ENCODE data around the gene PIGR.
A peak's percentile ranks its signal among the peaks of the same experiment; 100 is the strongest.
"Not testable (repeated sequence)": the region's sequence is repeated elsewhere in the genome, so short reads cannot be mapped to it uniquely, and the experiment has no call there.

Gene PIGR

GRCh38 chr1:206930210-206930798 is 16.0 kb downstream of the PIGR start:
- no peak for DNase-seq

DNA sequence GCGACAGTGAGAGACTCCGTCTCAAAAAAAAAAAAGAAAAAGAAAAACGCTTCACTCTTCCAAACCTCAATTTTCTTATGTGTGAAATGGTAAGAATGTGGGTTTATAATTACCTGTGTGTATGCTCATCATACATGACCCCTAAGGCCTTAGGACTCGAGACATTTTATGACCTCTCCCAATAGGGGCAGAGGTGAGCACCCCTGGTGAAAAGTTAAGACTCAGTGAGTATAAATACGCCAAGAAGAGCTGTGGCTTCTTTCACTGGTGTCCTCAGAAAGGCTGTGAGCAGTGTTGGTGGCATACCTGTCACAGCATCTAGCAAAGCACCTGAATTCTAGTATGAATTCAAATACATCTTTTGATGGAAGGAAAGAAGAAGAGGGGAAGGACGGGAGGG is 16.7 kb downstream of the PIGR start:
- no peak for DNase-seq

- no peak for DNase-seq
Measured at GRCh38 chr1:206926286-206926685, 20.0 kb downstream of the PIGR start.

- DNase-seq, result no peak
Measured at GRCh38 chr1:206925106-206925736, 21.0 kb downstream of the PIGR start.

GRCh38 chr1:206924592-206925105 is 21.6 kb downstream of the PIGR start:
- DNase-seq, result no peak

GRCh38 chr1:206923961-206924557 is 22.2 kb downstream of the PIGR start:
- DNase-seq, result not testable (repeated sequence)

DNA sequence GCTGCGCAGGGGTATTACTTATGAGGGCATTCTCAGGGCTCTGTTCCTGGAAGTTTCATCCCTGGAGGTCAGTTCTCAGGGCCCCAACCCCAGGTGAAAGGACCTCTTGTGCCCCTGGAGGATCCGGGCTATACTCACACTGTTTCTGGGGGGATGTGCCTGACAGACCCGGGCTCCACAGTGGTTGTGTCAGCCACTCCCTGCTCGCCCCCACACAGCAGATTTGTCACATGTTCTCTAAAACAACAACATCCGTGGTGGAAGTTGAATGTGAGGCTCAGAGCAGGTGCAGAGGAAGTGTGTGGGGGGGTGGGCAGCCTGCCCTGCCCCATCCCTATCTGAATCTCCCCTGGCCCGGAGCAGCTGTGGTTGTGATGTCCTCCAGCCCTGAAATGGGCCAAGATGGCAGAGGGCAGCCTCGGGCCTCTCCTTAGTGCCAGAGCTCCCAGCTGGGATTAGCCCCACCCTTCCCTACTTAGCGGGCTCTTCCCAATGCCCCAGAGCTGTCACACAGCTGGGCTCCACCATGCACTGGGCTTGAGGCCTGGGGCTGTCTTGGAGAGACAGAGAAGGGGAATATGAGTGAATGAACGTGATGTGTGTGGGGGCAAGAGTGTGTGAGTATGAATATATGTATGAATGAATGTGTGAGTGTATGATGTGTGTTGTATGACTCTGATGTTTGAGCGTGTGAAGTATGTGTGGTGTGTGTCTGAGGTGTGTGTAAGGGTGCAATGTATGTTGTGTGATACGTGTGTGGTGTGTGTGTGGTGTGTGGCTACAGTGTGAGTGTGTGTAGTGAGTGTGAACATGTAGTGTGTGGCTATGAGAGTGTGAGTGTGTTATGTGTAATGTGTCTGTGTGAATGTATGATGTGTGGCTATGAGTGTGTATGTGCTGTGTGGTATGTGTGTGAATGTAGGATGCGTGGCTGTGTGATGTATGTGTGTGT is 23.0 kb downstream of the PIGR start:
- DNase-seq, result no peak

GRCh38 chr1:206922524-206922923 is 23.7 kb downstream of the PIGR start:
- no peak for DNase-seq

DNA sequence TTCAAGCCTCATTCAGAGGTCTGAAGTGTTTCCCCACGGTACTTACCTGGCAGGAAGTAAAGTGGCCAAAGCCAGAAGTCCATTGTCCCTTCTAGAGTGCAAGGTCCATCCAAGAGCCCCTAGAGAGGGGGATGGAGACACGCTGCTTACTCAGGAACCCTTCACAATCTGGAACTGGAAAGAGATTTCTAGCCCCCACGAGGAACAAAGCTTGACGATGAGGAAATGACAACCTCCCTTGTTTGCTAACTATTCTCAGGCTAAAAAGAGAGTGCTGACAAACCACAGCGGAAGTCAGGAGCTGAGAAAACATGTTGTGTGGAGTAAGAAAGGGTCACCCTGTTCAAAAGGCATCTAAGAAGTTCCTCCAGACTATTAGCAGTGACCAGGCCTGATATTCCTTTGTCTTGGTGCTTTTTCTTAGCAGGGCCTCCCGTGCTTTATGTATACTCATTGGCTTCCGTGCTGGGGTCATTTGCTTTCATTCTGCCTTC is 24.4 kb downstream of the PIGR start, which contains the start of gene FCMR:
TSS of gene FCMR (minus strand) at position 170 of the 494 bp plus-strand sequence. CDS start at position 83, 87 bp downstream.
- no peak for DNase-seq

DNA sequence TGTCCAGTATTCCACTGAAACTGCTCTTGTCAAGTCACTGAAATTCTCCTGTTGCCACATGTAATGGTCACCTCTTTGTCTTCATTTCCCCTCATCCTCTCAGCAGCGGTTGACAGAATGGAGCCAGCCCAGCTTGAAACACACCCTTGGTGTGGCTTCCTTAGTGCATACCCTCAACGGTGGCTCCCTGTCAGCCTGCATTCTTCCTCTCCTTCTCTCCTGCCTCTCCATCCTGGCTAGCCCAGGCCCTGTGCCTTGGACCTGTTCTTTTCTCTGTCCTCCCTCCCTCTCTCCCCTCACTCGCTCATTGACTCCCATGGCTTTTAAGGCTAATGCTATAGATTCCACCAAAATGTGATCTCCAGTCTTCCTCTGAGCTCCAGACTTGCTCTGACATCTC is 28.2 kb downstream of the PIGR start:
- DNase-seq, result no peak

- DNase-seq, result no peak
Measured at GRCh38 chr1:206916000-206916709, 30.1 kb downstream of the PIGR start.

DNA sequence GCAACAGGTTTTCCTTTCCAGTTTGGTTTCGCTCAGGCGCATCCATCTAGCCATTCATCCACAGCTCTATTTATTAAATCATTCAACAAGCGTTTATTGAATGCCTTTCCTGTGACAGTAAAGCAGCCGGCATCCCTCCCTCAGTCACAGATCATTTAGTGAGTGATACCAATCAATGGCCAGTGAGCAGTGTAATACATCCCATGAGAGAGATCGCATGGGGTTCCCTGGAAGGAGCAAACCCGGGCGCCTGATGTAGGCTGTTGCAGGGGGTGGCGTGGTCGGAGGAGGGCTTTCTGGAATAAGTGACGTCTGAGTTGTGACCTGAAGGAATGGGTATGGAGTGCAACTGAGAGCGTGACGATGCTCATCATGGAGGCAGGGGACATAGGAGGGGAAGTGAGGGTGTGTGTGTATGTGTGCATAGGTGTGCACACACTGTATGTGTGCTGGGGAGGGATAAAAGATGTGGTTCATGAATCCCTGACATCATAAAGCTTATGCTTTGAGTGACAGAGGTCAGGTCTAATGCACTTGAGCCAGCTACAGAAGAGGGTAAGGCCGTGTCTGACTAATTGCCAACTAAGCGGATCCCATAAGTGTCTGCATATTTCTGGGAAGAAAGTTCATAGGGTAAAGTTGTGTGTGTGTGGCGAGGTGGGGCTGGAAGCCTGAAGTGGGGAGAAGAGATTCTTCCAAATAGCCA is 31.1 kb downstream of the PIGR start:
- no peak for DNase-seq

- no peak for DNase-seq
Measured at GRCh38 chr1:206913766-206914537, 32.3 kb downstream of the PIGR start.

DNA sequence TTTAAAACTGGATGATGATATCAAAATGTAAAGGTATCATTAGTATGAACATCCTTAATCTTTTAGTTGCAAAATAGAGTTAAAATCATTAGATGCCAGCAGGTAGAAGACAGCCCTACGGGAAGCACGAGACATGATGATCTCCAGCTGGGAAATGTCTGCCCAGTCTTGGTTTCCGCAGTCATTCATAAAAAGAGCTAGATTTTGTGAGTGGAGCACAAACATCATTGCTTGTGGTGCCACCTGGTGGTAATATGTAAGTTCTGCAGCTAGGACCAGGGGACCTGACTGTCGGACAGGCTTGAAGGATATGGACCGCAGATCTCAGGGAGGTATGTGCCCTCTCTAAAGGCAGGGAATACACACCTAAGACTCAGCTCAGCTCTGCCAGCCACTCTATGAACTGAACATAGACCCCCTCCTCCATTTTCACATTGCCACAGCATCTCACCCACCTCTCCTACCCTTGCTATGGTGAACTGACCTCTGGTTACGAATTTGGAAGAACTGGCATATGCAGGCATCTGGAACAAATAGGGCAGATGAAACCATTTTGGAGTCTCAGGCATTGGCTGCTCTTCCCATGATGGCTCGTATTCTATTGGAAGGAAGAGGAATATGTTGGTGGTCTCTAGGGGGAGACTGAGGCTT is 33.7 kb downstream of the PIGR start:
- peak; percentile 59 for DNase-seq

- DNase-seq, result no peak
Measured at GRCh38 chr1:206911064-206911663, 35.1 kb downstream of the PIGR start.

DNA sequence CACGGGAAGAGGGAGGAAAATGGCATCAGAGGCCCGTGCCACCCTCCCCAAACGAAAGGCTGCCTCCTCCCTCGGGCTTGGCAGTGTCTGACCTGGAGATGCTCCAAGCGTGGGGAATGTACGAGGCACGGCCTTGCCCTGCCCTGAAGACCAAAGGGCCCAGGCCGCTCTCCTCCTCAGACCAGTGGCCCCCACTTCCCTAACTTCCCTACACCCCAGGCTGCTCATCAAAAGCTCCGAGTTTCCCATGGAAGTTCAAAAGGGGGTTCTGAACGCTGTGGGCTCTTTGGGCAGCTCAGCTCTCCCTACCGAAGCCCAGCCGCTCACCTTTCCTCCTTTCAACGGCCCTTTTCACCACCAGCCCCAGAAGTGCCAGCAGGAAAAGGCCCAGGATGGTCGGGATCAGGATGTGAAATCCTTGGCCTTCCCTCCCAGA is 36.4 kb downstream of the PIGR start:
- no peak for DNase-seq

DNA sequence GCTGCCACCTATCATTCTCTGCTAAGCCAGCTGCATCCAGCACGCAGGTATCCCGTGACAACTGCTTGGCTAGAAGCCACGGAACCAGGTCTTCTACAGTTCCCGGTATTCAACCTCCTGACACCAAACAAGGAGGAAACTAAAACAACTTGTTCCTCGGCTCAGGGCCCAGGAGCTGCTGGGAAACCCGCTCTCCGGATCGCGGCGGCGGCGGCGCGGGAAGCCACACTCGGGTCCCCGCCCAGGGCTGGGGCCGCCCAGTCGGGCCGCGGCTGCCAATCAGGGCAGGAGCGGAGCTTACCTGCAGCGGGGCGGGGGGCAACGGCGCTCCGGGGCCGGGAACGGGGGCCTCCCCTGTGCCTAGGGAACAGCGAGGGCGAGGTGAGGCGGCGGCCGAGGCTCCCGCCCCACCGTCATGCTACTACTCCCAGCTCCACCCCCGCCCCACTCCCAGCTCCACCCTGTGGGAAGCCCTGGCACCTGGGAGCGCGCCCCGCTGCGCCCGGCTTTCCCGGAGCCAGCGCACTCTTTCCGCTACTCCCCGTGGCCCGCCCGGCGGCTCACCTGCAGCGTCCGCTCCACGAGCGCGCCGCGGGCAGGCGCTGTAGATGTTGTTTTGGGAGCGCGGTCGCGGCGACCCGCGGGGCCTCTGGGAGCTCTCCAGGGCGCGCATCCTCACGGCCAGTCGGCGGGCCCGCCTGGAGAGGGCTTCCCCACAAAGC is 36.9 kb downstream of the PIGR start:
- DNase-seq, result peak; percentile 56

GRCh38 chr1:206908038-206908437 is 38.2 kb downstream of the PIGR start:
- no peak for DNase-seq
